ENCODE measurements around the gene SBK1. TPM values are rescaled to one million over a fixed set of nuclear protein-coding genes. Genes with fewer than 3 reads are reported as not detected.

SBK1 gene
- total RNA-seq, 1 experiment from 2014 or later = 19.2 TPM

- no peak for ATAC-seq
- Histone ChIP-seq H4K20me1 (ENCODE audit: insufficient read depth) (no peaks in the 10 kb centered on the region), H3K27me3 (ENCODE audit: insufficient read depth, low read length) (no peaks in the 10 kb centered on the region), H3K79me2 (ENCODE audit: insufficient read depth, low read length) (no peaks in the 10 kb centered on the region), H3K27ac (ENCODE audit: low read depth, low read length) (no peak overlapping the region), H3K4me3 (replicated peaks in 1 of 2; ENCODE audit: low read depth in 1 of 2, low read length in 2 of 2) (no peak overlapping the region), H3K36me3 (ENCODE audit: control insufficient read depth in 1 of 2, insufficient read depth in 2 of 2, low read length in 2 of 2) (no peaks in the 10 kb centered on the region), H3K9me2 (ENCODE audit: insufficient read depth) (no peaks in the 10 kb centered on the region), H3K4me2 (ENCODE audit: low read length) (no peak overlapping the region), H3K4me1 (ENCODE audit: control insufficient read depth in 1 of 2, insufficient read depth in 2 of 2, low read length in 2 of 2) (peaks cover 2 to 9% of the 10 kb centered on the region in 2 experiments; a peak in 3 of 4 replicates), H3K9me3 (ENCODE audit: control insufficient read depth in 1 of 2, insufficient read depth in 1 of 2, low read depth in 1 of 2, low read length in 2 of 2) (no peaks in the 10 kb centered on the region), H2AFZ (ENCODE audit: low read depth, low read length, poor library complexity, severe bottlenecking) (no peak overlapping the region), H3K9ac (ENCODE audit: low read length) (no peak overlapping the region)
- BruUV-seq (replicated peaks) = no TSS peak
- RAD21 ChIA-PET (ENCODE audit: low non-redundant PET in 1 of 2, low total read pairs in 2 of 2, uncharacterized antibody in 2 of 2, unreplicated experiment in 2 of 2) = interaction anchor here in 1 of 2 experiments (0.5 to 1.2 kb wide), 2 partner anchors 11 to 582 kb away, joined by 3 to 4 read pairs; partner anchors contain the start of gene SBK1
- DNase-seq (ENCODE audit: low read depth, low spot score) = no peak
- intact Hi-C loops (cut with micrococcal nuclease) = no loop called here
- CTCF ChIA-PET = interaction anchor here (1.5 to 2.5 kb wide), 2 partner anchors 36 to 40 kb away, joined by 5 to 10 read pairs; no protein-coding TSS in a partner anchor
- POLR2A ChIA-PET = no interaction called here
- TF ChIP-seq POLR2A (IDR thresholded peaks at IDR 0.05; ENCODE audit: borderline replicate concordance, extremely low read depth, insufficient read depth, insufficient read length) (no peak), ZFX (IDR thresholded peaks at IDR 0.05) (no peak), RAD21 (IDR thresholded peaks at IDR 0.05; ENCODE audit: low read depth) (no peak), CTCF (IDR thresholded peaks at IDR 0.05 in 2 of 3, conservative IDR thresholded peaks at IDR 0.05 in 1 of 3; ENCODE audit: borderline replicate concordance in 1 of 3, insufficient read depth in 1 of 3, low read depth in 2 of 3, low read length in 2 of 3) (peak in 1 of 3 experiments; percentile 19; a peak in 1 of 6 replicates), EZH2phosphoT487 (IDR thresholded peaks at IDR 0.05; ENCODE audit: borderline replicate concordance) (no peak), FOSL1 (IDR thresholded peaks at IDR 0.05; ENCODE audit: low read depth) (no peak)
These were observed 11.2 kb upstream of the SBK1 start for GRCh38 chr16:28280881-28281836.

Data from HCT116 (cell line).